Tongue (tissue), 2 donors: ENCODE measurements around the gene SNTB2. TPM values are rescaled to one million over a fixed set of nuclear protein-coding genes. Genes with fewer than 3 reads are reported as not detected.
"Not testable (repeated sequence)": the region's sequence is repeated elsewhere in the genome, so short reads cannot be mapped to it uniquely, and the experiment has no call there.

Source experiments
- DNase-seq: peaks from one replicate; pipeline ENCODE4 v3.0.0-alpha.2; 2015
- total RNA-seq: library from RNA; depleted of rRNA; stranded (reverse); fragments of >200 nt; gene quantifications from one replicate; pipeline ENCODE4 v1.2.3, GENCODE V29; 2014

Gene SNTB2
- total RNA-seq, 1 donor from 2014 or later, result 63.9 TPM

- DNase-seq, result no peak
These were observed 50.3 kb downstream of the SNTB2 start for GRCh38 chr16:69237296-69237695.

GRCh38 chr16:69239851-69240250, 52.9 kb downstream of the SNTB2 start:
- peak; percentile 7 for DNase-seq

- no peak for DNase-seq
These were observed 53.4 kb downstream of the SNTB2 start for GRCh38 chr16:69240331-69240730.

- DNase-seq, result no peak
These were observed 55.0 kb downstream of the SNTB2 start for GRCh38 chr16:69241926-69242325.

- DNase-seq, result peak; percentile 68
These were observed 56.5 kb downstream of the SNTB2 start for GRCh38 chr16:69243479-69243878.

- peak; percentile 6 for DNase-seq
These were observed 57.4 kb downstream of the SNTB2 start for GRCh38 chr16:69244336-69244735.

- DNase-seq, result peak; percentile 50
These were observed 63.1 kb downstream of the SNTB2 start for GRCh38 chr16:69250081-69250480.

- DNase-seq, result peak; percentile 16
These were observed 66.9 kb downstream of the SNTB2 start for GRCh38 chr16:69253870-69254341.

GRCh38 chr16:69259428-69259764, 72.4 kb downstream of the SNTB2 start:
- DNase-seq, result not testable (repeated sequence)

- DNase-seq, result no peak
These were observed 73.1 kb downstream of the SNTB2 start for GRCh38 chr16:69260019-69260418.

- no peak for DNase-seq
These were observed 73.5 kb downstream of the SNTB2 start for GRCh38 chr16:69260506-69260905.

GRCh38 chr16:69266334-69267063, 79.5 kb downstream of the SNTB2 start:
- DNase-seq, result no peak

GRCh38 chr16:69267633-69268032, 80.7 kb downstream of the SNTB2 start:
- no peak for DNase-seq

GRCh38 chr16:69270395-69270794, 83.4 kb downstream of the SNTB2 start:
- no peak for DNase-seq

GRCh38 chr16:69270831-69271230, 83.9 kb downstream of the SNTB2 start:
- DNase-seq, result no peak

GRCh38 chr16:69273009-69273408, 86.0 kb downstream of the SNTB2 start:
- no peak for DNase-seq

- DNase-seq, result no peak
These were observed 87.8 kb downstream of the SNTB2 start for GRCh38 chr16:69274699-69275235.

GRCh38 chr16:69276148-69277115, 89.5 kb downstream of the SNTB2 start:
- peak; percentile 88 for DNase-seq

GRCh38 chr16:69277413-69277812, 90.4 kb downstream of the SNTB2 start:
- no peak for DNase-seq

- no peak for DNase-seq
These were observed 96.9 kb downstream of the SNTB2 start for GRCh38 chr16:69283851-69284250.

GRCh38 chr16:69285240-69285639, 98.3 kb downstream of the SNTB2 start:
- DNase-seq, result no peak

GRCh38 chr16:69286941-69287713, 100.2 kb downstream of the SNTB2 start:
- DNase-seq, result peak; percentile 91
